ENCODE measurements around the gene RASL11B.

GRCh38 chr4:52841682-52842456, 20.2 kb upstream of the RASL11B start:
- no peak for TF ChIP-seq POLR2A (IDR thresholded peaks at IDR 0.05)
- no peak for TF ChIP-seq CTCF (IDR thresholded peaks at IDR 0.05)
